Medulla oblongata (tissue), 1 donor: ENCODE results near the gene ATAD2B.

Experiments used
- DNase-seq: peaks from one replicate; pipeline ENCODE4 v3.0.0-alpha.2; 2015; ENCODE audit errors: extremely low spot score

ATAD2B gene

GRCh38 chr2:23837871-23838270, 89.1 kb downstream of the ATAD2B start:
- DNase-seq, result no peak

- no peak for DNase-seq
Observed at GRCh38 chr2:23836971-23837565, 89.9 kb downstream of the ATAD2B start.

GRCh38 chr2:23836505-23836904, 90.4 kb downstream of the ATAD2B start:
- no peak for DNase-seq

- no peak for DNase-seq
Observed at GRCh38 chr2:23835988-23836387, 90.9 kb downstream of the ATAD2B start.

- no peak for DNase-seq
Observed at GRCh38 chr2:23835423-23835822, 91.5 kb downstream of the ATAD2B start.

DNA sequence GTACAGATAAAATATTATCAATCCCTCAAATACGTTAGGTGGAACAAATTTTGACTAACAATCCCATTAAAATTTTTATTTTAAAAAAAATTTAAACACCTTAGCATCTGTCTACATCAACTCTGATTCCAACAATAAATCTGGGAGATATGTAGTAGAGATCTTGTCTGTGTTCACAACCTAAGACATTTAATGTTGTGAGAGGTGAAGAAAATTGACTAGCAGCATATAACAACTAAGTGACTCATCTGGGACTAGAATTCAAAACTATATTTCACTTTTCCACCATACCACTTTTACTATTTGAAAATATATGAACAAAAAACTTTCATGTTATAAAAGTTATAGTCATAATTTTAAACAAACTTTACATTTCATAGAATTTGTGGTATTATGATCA, 97.9 kb downstream of the ATAD2B start:
- no peak for DNase-seq

- DNase-seq, result no peak
Observed at GRCh38 chr2:23828256-23828980, 98.5 kb downstream of the ATAD2B start.

DNA sequence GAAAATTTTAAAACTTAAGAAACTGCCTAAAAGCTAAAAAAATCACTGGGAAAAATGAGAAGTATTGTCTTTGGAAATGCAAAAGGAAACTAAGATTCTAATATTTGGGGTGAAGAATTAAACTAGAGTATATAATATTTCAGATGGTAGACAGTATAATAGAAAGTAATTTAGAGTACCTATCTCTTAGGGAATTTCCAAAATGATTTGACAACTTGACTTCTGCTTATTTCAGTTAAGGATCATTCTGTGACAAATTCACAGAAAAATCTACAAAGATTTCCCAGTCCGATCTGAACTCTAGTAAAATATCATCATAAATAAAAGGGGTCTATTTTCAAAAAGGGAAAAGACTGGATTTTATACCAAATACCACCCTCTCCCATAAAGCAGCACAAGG, 99.6 kb downstream of the ATAD2B start:
- no peak for DNase-seq

DNA sequence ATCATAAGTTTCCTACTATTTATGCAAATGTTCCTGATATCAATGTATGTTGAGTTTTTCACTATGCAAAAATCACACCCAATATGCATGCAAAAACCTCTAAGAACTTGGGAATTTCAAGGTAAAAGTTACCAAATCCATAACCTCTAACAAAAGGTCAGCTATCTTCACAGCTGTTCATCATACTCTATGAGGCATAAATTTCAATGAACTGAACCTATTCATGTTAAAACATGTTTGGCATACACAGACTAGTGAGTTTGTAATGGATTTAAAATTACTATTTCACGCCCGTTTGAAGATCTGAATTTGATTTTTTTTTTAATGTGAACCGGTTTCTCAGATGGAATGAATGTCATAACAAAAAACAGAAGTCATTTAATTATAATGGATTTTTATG, 100.2 kb downstream of the ATAD2B start:
- DNase-seq, result no peak

DNA sequence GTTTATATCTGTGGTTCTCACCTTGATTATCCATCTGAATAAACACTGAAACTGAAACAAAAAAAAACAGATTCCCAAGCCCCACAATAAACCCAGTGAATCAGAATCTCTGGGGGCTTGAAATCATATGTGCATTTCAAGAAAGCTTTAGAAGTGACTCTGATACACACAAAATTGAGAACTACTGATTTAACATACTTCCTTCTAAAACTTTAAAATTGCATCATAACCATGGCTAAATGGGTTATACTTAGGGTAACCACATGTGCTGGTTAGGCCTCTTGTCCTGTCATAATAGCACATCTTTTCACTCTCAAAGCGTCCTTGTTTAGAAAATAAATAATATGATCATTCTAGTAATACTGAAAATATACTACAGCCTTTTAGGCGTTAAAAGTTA, 100.9 kb downstream of the ATAD2B start:
- DNase-seq, result no peak

GRCh38 chr2:23824777-23825212, 102.1 kb downstream of the ATAD2B start:
- DNase-seq, result peak; percentile 72

DNA sequence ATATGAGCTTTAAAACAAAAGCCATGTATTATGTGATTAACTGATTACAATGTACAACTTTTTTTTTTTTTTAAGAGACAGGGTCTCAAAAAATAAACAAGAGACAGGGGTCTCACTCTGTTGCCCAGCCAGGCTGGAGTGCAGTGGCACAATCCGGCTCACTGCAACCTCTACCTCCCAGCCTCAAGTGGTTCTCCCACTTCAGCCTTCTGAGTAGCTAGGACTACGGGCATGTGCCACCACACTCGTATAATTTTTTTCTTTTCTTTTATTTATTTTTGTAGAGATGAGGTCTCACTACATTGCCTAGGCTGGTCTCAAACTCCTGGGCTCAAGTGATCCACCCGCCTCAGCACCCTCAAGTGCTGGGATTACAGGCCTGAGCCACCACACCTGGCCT, 103.1 kb downstream of the ATAD2B start:
- DNase-seq, result no peak

GRCh38 chr2:23814963-23815362, 112.0 kb downstream of the ATAD2B start:
- DNase-seq, result no peak

GRCh38 chr2:23813438-23813837, 113.5 kb downstream of the ATAD2B start:
- no peak for DNase-seq

DNA sequence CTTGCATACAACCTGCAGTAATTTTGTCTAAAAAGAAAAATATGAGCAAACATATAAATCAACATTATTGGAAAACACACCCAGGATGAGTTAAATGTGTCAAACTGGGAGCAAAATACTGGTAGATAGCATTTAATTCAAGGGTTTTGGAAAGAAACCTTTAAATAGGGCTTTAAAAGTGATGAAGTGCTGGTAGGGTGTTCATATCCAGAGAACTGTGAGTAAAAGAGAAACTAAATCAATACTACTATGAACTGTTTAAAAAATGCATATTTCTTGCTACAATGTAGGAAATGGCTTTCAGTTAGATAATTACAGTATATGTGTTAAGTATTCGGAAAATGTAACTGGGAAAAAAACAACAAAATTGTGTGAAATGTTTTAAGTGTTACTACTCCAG, 117.8 kb downstream of the ATAD2B start:
- DNase-seq, result no peak

- no peak for DNase-seq
Observed at GRCh38 chr2:23806665-23807249, 120.2 kb downstream of the ATAD2B start.

- no peak for DNase-seq
Observed at GRCh38 chr2:23806201-23806600, 120.7 kb downstream of the ATAD2B start.

GRCh38 chr2:23803965-23804542, 122.9 kb downstream of the ATAD2B start:
- no peak for DNase-seq

- DNase-seq, result no peak
Observed at GRCh38 chr2:23803264-23803964, 123.5 kb downstream of the ATAD2B start.

DNA sequence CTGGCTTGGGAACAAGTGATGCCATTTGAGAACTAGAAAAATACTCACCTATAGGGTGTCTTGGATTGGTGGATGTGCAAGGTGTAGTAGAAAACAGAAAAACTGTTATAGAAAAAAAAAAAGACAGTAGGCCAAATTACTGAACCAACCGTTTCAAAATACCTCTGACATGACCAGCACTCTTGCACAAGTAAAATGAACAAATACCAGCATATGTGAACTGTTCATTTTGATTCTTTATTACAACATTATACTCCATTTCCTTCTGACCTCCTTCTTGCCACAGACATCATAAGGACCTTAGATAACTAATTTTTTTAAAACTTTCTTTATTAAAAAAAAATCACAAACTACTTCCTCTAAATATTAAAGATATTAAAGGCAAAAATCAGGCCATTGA, 125.5 kb downstream of the ATAD2B start:
- DNase-seq, result no peak

DNA sequence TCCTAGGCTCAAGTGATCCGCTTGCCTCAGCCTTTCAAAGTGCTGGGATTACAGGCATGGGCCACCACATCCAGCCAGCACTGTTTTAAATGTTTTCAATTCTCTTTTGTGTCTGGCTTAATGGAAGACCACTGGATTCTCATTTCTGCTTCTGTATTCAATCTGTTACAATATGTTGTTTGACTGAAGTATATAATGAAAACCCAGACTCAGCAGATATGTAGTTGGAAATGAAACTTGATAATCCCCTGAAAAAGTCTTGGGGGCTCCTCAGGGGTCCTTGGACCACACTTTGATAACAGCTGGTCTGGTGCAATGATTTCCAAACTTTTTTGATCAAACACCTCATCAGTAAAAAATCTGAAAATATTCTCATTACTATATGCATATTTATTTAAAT, 132.7 kb downstream of the ATAD2B start:
- no peak for DNase-seq

DNA sequence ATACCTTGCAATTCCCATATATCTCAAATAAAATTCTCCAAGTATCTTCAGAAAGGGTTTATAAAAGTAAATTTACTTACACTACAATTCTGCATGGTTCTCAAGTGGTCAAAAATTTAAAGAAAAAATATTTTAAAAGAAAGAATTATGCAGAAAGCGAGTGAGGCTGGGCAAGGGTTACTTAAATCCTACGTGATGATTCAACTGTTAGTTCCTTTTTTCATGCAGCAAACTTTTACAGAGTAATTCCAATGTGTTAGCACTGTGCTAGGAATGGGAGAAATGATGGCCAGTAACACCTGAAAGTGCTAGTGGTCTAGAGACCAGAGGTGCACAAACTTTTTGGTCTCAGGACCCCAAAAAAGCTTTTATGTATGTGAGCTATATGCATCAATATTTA, 133.4 kb downstream of the ATAD2B start:
- DNase-seq, result no peak
